GM21576 (cell line): ENCODE results near the gene TTLL3.
A peak's percentile ranks its signal among the peaks of the same experiment; 100 is the strongest.
"Not testable (repeated sequence)": the region's sequence is repeated elsewhere in the genome, so short reads cannot be mapped to it uniquely, and the experiment has no call there.

ENCODE experiments used
- ATAC-seq: cut with Tn5 transposase; IDR thresholded peaks from one replicate; pipeline ENCODE4 v1.9.1; 2021; ENCODE audit warnings: mild to moderate bottlenecking, moderate library complexity; ENCODE audit not compliant: unreplicated experiment

The TTLL3 gene

DNA sequence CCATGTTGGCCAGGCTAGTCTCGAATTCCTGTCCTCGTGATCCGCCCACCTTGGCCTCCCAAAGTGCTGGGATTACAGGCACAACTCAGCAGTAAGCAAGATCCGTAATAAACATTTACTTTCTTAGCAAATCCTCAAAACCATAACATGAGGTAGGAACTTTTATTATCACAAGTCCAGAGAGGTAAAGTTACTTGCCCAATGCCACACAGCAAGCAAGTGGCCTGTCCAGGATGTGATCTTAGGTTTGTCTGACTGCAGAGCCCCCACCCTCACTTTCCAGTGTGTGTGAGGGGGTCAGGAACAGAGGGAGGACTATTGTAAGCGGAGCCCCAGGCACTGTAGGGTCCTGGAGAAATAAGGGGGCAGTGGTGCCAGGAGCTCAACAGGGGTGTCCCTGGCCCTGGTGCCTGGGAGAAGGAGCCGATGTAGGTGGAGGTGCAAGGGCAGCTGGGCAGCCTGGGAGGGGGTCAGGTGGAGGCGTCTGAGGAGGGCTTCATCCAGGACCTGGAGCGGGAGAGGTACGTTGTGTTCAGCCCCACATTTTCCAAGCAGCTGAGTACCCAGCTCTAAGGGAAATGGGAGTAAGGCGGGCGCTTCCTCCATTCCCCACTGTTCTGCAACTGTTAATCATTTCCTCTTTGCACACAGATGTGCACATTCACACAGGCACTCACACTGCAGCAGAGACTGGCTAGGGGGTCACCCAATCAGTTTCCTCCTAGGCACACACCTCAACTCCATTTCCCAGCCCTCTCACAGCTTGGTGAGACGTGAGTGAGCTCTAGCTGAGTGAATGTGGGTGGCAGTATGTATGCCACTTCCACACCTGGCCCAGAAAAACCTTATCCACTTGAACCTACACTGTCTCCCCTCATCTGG lies 27.9 kb downstream of the TTLL3 start:
- ATAC-seq = no peak

DNA sequence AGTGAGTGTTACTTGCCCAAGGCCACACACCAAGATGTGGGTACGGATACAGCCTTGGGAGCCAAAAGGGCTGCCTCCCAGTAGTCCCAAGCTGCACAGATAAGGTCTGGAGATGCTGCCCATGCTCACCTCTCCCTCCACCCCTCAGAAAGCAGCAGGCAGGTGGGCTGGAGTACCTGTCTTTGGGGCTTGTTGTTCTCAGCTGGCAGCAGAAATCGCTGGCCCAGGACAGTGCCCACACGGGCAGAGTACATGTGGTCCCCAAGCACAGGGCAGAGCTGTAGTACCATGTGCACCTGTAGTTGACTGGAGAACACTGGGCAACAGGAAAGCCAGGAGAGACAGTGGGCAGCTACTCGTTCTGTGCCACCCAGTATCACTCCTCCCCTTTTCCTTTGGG lies 28.8 kb downstream of the TTLL3 start:
- ATAC-seq = no peak

DNA sequence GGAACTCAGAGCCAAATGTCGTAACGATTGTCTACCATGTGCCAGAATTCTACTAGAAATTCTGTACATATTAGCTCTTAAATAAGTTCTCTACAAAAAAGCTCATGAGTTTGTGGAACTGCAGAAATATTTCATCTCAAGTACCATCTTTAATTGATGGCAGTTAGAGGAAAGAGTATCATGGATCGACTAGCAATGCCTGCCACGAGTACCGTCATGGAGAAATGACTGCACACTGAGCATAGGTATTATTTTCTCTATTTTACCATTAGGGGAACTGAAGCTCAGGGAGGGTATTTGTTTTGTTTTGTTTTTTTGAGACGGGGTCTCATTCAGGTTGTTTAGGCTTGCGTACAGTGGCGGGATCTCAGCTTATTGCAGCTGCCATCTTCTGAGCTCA lies 31.0 kb downstream of the TTLL3 start:
- ATAC-seq = no peak

DNA sequence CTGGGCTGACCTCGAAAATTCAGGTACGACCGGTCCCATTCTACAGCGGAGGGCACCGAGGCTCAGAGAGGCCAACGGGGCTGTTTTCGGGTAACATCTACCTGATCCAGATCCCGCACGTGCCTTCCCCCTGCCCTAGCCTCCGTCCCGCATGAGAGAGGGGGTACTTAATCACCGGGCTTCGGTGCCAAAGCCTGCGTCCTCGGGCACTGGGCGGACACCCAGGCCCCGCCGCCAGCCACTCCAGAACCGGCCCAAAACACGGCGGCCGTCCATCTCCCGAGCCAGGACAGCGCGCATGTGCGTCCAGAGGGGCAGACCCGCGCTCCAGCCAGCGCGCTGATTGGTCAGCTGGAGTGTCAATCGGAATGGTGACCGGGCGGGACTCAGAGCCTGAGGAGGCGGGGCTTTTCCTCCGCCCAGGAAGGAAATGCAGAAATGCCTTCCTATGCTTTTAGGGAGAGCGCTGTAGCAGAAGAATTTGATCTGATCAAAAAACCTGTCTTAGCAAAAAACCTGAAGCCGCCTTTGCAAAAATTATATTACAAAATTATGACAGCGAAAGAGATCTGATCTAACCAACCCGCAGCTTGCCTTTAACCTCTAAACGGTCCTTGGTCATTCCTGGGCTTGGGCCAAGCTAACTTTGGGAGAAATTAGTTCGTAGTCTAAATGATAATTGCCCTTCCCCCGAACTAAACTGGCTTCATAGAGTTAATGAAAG lies 33.8 kb downstream of the TTLL3 start, which contains the start of gene RPUSD3:
RPUSD3 (minus strand) TSS at position 294 of the 724 bp plus-strand sequence; CDS start at position 276, 18 bp downstream.
- peak; percentile 97 for ATAC-seq

DNA sequence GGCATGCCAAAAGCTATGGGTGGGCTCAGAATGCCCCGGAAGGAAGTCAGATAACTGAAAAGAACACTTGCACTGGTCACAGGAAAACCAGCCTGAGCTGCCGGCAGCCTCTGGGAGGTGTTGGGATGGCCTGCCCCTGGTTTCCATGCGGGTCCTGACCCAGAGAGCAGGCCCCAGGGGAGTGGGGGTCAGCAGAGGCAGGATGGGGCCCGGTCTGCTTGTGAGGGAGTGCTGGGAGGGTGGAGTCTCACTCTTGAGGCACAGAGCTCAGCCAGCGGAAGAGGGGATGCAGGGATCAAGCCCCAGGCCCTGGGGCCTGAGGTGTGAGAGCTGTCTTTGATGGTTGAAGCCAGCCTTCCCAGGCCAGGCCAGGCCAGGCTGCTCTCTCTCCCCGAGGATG lies 36.2 kb downstream of the TTLL3 start:
- ATAC-seq = no peak

DNA sequence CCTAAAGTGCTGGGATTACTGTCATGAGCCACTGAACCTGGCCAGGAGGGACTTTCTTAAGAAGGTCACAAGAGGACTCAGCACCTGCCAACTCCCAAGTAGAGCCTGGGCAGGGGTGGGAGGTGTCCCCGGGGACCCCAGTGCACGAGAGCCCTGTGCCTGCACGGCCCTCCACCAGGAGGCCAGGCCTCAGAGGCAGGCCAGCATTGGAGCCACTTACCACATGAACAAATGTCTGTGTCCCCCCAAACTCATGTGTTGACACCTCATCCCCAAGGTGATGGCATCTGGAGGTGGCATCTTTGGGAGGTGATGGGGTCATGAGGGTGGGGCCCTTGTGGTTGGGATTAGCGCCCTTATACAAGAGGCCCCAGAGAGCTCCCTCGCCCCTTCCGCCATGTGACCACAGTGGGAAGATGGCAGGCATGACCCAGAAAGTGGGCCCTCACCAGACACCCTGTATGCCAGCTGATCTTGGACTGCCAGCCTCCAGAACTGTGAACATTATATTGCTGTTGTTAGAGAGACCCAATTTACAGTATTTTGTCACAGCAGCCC lies 36.9 kb downstream of the TTLL3 start:
- ATAC-seq = no peak

DNA sequence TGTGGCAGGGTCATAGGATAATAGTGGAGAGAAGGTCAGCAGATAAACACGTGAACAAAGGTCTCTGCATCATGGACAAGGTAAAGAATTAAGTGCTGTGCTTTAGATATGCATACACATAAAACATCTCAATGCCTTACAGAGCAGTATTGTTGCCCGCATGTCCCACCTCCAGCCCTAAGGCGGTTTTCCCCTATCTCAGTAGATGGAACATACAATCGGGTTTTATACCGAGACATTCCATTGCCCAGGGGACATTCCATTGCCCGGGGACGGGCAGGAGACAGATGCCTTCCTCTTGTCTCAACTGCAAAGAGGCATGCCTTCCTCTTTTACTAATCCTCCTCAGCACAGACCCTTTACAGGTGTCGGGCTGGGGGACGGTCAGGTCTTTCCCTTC lies 37.8 kb downstream of the TTLL3 start:
- ATAC-seq = not testable (repeated sequence)

DNA sequence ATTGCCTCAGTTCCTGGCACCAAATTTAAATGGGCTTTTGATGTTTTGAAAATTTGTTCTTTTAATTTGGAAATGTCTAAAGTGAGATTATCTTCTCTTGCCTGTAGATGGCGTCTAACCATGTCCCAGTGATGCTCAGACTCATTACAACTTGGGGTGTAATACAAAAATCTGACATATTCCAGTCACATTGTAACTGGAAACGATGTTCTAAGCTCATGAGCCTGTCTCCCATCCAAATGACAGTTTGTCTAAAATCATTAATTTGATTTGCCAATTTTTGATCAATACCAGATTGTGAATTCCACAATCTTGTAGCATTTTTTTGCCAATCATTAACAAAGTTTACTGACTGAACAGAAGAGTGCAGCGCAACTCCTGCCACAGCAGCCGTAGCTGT lies 38.8 kb downstream of the TTLL3 start:
- ATAC-seq = not testable (repeated sequence)

DNA sequence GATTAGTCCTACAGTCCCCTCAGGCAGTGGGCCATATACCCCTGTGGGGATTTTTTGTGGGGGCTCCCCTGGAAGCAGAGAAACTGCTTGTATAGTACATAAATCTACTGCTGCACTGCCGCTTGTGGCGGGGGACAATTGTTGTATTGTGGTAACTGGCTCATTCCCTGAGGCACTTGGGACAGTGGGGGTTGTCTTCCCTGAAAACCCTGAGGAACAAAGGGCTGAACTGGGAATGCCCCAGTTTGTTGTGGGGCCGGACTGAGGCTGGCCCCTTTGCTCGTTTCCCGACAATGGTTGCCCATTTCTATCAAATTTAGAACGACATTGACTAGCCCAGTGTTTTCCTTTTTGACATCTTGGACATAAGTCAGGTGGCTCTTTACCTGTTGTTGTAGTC lies 41.3 kb downstream of the TTLL3 start:
- not testable (repeated sequence) for ATAC-seq

DNA sequence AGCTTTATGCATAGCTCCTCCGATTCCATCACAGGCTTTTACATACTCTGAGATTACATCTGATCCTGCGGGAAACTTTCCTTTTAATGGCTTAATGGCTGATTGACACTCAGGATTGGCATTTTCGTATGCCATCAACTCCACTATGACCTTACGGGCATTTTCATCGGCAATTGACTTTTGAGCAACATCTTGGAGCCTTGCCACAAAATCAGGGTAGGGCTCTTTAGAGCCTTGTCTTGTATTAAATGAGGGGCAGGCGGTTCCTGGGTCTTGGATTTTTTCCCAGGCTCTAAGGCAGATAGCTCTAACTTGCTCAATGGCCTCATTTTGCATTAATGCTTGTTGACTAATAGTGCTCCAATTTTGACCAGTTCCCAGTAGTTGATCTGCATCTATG lies 41.9 kb downstream of the TTLL3 start:
- ATAC-seq = not testable (repeated sequence)

DNA sequence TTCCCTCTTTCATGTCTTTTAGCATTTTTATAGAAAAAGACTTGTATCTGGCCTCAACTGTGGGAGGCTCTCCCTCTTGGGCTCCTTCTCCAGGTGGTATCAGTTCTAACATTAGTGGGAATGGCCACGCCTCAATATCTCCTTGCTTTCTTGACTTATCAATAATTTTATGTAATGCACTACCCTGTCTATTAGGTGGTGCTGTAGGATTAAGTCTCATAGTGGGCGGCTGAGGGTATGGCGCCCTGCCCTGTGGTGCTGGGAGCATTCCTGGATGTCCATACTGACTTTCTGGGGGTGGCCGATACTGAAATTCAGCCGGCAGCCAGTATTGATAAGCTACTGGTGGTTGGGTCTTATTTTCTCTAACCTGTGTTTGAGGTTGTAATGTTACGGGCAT lies 42.5 kb downstream of the TTLL3 start:
- no peak for ATAC-seq

DNA sequence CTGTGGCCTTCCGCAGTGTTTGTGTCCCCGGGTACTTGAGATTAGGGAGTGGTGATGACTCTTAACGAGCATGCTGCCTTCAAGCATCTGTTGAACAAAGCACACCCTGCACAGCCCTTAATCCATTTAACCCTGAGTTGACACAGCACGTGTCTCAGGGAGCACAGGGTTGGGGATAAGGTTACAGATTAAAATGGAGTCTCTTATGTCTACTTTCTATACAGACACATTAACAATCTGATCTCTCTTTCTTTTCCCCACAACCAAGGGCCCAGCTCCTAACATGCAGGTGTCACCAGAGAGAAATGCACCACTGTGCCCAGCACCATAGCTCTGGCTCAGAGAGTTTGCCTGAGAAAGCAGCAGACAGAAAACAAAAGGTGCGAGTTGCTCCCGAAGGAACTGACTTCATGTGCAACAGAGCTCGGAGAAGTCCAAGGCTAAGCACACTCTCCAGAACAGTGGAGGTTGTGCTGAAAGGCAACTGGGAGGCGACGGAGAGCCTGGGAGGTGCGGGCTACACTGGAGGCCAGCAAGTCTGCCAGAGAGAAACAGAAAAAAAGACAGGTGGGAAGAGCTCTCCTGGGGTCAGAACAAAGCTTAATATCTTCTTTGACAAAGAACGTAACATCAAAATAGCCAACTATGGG lies 44.4 kb downstream of the TTLL3 start:
- ATAC-seq = not testable (repeated sequence)

DNA sequence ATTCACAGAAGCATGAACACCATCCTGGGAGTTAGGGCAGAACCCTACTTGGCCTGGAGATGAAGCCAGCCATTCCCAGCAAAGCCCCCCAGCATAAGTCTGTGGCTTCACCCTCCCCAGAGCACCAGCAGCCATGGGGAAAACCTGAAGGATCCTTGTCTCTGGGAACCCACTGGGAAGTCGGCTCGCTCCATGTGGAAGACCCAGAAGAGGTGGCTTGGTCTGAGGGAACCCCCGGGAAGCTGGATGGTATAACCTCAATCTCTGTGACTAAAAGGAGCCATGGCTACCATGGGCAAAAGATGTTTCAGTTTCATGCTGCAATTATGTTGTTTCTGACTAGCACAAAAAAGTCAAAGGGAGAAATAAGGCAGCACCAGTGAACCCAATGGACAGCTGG lies 45.5 kb downstream of the TTLL3 start:
- ATAC-seq = no peak

DNA sequence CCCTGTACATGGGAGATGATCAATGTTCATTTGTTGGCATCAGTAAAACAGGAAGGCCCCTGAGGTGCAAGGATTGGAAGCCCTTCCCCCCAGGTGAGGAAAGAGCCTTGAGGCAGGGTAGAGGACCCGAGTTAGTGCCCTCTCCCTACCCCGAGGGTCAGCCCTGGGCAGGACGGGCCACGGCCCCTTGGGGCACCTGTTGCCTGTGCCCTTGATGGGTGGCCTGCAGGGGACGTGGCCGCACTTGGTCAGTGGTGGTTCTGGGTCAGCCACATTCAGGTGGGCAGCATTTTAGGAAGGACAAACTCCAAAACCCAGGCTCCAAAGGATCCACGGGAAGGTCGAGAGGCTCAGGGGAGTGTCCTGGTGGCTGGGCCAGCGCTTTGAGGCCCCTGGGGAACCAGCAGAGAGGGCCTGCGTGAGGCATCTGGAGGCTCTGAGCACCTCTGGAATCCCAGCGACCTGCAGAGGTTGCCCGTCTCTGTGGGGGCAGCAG lies 49.5 kb downstream of the TTLL3 start:
- no peak for ATAC-seq

DNA sequence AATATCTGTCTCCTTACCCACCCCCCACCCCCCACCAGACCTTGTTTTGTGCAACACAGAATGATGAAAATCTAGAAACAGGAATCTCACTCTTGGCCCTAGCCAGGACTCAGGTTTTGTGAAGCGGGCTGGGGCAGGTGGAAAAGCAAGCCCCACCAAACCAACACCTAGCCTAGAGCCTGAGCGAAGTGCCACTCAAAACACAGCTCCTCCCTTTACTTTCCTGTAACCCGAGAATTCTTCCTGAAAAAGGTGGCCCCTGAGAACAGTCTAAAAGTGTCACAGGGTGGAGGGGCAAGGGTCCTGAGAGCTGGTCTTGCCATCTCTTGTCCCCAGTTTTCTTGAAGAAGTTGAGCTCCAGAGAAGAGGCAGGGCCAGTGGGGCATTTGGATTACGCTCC lies 51.1 kb downstream of the TTLL3 start:
- no peak for ATAC-seq

DNA sequence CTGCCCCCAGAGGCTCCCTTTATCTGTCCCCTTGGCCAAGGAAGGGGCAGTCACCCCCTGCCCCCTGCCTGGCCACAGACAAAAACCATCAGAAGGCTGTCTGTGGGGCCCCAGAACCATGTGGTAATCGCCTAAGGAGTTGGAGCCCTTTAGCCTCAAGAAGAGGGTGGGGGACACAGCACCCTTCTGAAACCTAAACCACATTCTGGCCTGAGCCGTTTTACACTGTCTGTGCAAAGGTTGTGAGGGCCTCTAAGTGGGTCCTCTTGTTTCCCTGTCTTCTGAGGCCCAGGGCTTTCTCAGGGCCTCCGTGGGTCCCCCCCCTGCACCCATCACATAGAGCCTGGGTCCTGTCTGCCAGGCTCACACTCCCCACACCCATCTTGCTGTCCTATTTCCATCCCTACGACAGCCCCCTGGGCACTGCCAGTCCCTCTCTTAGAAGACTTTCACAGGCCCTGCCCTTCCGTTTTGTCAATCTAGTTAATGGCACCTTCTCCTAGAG lies 51.6 kb downstream of the TTLL3 start:
- ATAC-seq = no peak

DNA sequence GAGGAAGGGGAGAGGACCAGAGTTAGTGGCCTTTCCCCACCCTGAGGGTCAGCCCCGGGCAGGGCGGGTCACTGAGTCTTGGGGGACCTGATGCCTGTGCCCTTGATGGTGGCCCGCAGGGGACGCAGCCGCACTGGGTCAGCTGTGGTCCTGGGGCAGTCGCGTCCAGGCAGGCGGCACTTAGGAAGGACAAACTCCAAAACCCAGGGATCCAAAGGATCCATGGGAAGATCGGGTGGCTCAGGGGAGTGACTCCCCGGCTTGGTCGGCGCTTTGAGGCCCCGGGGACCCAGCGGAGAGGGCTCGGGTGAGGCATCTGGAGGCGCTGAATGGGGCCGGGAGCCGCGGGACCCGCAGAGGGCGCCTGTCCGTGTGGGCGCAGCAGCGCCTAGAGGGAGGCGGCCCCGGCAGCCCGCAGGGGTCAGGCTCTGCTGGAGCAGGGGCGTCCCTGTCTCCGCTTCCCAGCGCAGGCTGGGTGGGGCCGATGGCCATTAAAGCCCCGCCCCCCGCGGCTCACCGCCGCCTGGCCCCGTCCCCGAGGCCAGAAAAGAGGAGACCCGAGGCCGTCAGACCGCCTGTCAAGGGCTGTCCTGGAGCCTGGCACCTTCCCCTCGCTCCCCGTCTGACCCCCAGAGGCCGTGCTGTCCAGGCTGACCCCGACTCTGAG lies 52.5 kb downstream of the TTLL3 start:
- ATAC-seq = no peak

DNA sequence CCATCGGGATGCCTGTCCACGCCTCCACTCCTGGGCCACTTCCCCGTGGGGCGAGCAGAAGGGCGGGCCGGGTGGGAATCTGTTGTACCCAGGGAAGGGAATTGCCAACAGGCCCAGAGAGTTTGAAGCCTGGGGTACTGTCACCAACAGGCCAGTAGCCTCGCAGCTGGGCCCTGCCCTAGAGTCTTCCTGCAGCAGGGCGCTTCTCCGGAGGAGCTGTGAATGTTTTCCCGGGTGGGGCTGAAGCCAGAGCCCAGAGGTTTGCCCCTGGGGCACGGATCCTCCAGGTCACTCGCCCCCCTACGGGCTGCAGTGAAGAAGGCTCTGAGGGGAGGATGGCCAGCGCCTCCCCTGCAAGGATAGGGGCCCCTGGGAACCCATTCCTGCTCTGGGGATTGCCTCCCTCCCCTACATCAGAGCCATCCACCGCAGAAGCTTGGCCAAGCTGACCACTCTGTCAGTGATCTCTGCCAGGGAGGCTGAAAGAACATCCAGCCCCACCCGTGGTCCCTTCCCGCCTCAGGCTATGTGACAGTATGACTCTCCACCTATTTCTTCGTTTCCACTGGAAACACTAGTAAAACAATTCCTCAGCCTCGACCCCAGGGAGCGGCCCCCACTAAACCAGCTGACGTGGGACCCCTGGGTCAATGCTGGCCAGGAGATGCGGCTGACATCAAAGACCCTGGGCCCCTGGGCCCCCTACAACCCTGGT lies 53.2 kb downstream of the TTLL3 start:
- ATAC-seq = no peak

DNA sequence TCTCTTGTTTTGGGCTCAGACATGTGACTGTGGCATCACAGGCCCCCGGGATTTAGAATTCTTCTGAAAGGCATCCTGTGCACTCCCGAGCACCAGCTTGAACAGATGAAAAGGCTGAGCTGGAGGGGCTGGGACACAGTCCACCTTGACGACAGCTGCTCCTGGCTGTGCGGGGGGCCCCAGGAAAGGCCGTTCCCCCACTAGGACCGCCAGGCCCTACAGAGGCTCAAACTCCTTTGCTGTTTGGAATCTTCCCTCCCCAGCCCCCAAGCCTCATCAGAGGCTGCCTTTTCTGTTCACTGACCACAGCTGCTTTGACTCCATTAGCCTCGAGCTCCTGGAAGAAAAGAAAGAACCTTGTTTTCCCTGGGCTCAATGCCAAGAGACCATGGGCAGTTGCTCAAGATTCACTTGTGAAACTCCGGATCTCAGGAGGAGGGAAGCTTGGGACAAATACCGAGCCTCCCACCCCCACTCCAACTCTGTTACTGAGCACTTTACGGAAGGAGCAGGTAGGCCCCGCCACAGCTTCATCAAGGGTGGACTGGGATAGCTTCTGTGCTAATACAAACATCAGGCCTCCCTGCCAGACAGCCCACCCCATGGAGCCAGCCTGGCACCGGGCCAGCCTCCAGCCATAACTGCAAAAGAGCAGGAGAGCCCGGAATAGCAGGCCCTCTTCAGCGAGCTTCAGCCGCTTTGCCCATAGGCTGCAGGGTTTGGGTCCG lies 54.3 kb downstream of the TTLL3 start:
- no peak for ATAC-seq
